Umbilical cord (tissue), 2 donors: ENCODE results near the gene KANK4. TPM values are rescaled to one million over a fixed set of nuclear protein-coding genes. Genes with fewer than 3 reads are reported as not detected.
"Not testable (repeated sequence)": the region's sequence is repeated elsewhere in the genome, so short reads cannot be mapped to it uniquely, and the experiment has no call there.

ENCODE experiments used
- DNase-seq: peaks from one replicate; pipeline ENCODE4 v3.0.0-alpha.2; 2015; ENCODE audit warnings: low spot score
- total RNA-seq: library from RNA; depleted of rRNA; stranded (reverse); fragments of >200 nt; gene quantifications from one replicate; pipeline ENCODE4 v1.2.3, GENCODE V29; 2014; ENCODE audit warnings: low replicate concordance; ENCODE audit not compliant: insufficient read depth

The KANK4 gene
- total RNA-seq, 1 donor from 2014 or later: 16.1 TPM

DNA sequence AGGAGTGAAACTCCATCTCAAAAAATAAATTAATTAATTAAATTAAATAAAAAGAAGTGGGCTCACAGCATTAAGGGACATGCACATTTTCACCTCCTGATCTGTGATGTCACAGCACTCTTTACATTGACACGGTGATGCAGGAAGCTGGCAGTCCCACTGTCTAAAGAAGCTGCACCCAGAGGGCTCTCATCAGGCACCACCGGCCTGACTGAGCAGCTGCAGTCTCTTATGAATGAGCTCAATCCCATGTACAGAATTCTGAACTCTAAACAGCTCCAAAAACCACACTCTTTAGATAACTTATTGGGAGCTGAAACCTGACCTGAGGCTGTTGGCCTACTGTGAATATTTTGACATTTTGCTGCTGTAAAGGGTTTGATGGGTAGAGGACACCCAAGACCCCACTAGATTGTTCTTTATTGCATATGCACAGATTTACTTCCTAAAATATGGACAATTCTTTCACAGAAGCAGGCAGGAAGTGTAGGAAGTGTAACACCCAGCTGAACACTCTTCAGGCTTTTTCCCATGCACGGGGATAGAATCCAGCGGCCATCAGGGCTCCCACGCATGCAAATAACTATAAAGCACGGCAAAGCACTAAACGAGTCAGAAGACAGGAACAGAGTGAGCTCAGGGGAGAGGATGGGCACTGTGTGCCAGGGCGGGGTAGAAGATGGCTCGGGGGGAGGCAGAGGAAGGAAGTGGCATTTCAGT lies 78.4 kb downstream of the KANK4 start:
- no peak for DNase-seq

- DNase-seq: not testable (repeated sequence)
Observed at GRCh38 chr1:62239652-62240403, 79.4 kb downstream of the KANK4 start.

GRCh38 chr1:62238507-62238906 lies 80.7 kb downstream of the KANK4 start:
- DNase-seq: no peak

GRCh38 chr1:62237950-62238374 lies 81.3 kb downstream of the KANK4 start:
- no peak for DNase-seq

GRCh38 chr1:62237361-62237760 lies 81.9 kb downstream of the KANK4 start:
- no peak for DNase-seq

- no peak for DNase-seq
Observed at GRCh38 chr1:62235576-62235975, 83.7 kb downstream of the KANK4 start.

- no peak for DNase-seq
Observed at GRCh38 chr1:62234688-62235087, 84.5 kb downstream of the KANK4 start.

- DNase-seq: no peak
Observed at GRCh38 chr1:62233926-62234450, 85.2 kb downstream of the KANK4 start.

- DNase-seq: no peak
Observed at GRCh38 chr1:62232871-62233278, 86.4 kb downstream of the KANK4 start.

- DNase-seq: no peak
Observed at GRCh38 chr1:62230718-62231117, 88.5 kb downstream of the KANK4 start.

GRCh38 chr1:62229932-62230331 lies 89.3 kb downstream of the KANK4 start:
- peak; percentile 58 for DNase-seq

DNA sequence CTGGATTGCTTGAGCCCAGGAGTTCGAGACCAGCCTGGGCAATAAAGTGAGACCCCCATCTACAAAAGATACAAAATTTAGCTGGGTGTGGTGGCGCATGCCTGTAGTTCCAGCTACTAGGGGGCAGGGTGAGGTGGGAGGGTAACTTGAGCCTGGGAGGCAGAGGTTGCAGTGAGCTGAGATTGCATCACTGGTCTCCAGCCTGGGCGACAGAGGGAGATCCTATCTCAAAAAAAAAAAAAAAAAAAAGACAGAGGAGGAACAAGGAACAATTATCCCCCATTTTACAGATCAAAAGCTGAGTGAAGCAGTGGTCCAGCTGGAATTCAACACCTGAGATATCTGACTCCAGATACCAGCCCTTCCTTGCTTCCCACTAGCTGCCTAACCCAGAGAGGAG lies 89.8 kb downstream of the KANK4 start:
- DNase-seq: no peak

DNA sequence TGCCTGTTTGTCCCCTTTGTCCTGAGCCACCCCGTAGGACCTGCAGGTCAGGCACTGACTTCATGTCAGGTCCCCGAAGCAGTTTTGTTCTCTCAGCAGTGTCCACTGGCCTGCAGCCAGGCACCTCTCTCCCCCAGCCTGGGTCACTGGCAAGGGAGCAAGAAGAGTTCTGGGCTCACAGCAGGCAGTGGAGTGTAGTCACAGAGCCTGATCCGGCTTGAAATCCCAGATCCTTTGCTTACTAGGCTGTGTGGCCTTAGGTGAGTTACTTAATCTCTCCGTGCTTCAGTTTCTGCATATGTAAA lies 90.4 kb downstream of the KANK4 start:
- DNase-seq: no peak

DNA sequence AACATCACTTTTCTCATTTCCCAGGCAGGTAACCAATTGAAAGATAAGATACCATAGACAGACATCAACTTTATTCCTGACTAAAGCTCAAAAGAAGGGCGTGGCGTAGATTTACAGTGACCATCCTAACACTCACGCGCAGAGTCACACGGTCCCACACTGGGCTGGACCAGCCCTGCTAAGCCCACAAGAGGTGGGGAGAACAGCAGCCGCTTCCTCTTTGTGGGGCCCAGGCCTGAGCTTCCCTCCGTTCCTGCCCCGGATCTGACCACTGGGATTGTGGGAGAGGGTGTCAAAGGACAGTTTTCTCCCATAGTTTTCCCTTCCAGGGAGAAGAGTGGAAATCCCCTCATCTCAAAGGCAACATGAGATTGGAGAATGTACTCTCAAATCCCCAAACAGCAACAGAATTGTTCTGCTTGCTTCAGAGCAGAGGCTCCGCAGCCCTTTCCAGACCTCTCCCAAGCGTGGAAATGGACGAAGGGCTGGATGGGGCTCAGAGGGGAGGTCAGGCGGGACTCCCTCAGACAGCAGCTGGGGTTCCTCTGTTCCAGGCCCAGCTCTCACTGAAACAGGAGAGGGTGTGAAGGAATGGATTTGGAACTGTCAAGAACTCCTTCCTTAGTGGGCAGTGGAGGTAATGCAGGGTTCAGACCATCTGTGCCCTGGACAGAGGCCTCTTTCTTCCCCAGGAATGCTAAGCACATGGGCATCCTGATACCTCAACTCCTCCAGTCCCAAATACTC lies 90.9 kb downstream of the KANK4 start:
- DNase-seq: no peak

GRCh38 chr1:62227496-62227895 lies 91.7 kb downstream of the KANK4 start:
- no peak for DNase-seq

- no peak for DNase-seq
Observed at GRCh38 chr1:62224182-62224581, 95.1 kb downstream of the KANK4 start.

DNA sequence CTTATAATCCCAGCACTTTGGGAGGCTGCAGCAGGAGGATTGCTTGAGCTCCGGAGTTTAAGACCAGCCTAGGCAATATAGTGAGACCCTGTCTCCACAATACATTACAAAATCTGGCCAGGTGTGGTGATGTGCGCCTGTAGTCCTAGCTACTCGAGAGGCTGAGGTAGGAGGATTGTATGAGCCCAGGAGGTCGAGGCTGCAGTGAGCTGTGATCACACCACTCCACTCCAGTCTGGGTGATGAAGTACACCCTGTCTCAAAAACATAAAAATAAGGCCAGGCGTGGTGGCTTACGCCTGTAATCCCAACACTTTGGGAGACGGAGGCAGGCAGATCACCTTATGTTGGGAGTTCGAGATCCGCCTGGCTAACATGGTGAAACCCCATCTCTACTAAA lies 96.9 kb downstream of the KANK4 start:
- DNase-seq: no peak

- no peak for DNase-seq
Observed at GRCh38 chr1:62221171-62221570, 98.1 kb downstream of the KANK4 start.

- DNase-seq: not testable (repeated sequence)
Observed at GRCh38 chr1:62220456-62220855, 98.8 kb downstream of the KANK4 start.

- no peak for DNase-seq
Observed at GRCh38 chr1:62218604-62219003, 100.6 kb downstream of the KANK4 start.

DNA sequence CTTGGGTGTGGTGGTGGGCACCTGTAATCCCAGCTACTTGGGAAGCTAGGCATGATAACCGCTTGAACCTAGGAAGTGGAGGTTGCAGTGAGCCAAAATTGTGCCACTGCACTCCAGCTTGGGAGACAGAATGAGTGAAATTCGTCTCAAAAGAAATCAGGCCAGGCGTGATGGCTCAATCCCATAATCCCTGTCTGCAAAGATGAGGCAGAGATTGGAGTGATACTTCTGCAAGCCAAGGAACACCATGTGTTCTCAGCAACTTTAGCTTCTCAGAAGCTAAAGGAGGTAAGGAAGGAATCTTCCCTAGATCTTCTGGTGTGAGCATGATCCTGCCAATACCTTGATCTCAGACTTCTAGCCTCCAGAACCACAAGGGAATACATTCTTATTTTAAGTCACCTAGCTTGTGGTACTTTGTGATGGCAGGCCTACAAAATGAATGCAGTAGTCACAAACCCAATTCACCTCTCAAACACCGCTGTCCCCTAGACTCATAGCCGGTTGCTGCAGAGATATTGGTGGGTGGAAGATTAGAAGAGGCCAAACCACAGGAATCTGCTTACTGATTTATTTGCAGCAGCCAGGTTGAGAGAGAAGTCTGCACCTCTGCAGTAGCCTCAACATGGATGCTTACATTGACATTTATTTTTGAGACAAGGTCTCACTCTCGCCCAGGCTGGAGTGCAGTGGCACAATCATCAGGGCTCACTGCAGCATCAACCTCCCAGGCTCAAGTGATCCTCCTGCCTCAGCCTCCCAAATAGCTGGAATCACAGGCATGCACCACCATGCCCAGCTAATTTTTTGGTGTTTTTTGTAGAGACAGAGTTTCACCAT lies 105.9 kb downstream of the KANK4 start:
- DNase-seq: no peak
